NCI-H526 (cell line): ENCODE data around the gene MGST2.
A peak's percentile ranks its signal among the peaks of the same experiment; 100 is the strongest.

Experiments used
- DNase-seq, 2 experiments: peaks; one replicate each; lab custom pipeline; 2025; lab: John Stamatoyannopoulos, UW

MGST2 gene

DNA sequence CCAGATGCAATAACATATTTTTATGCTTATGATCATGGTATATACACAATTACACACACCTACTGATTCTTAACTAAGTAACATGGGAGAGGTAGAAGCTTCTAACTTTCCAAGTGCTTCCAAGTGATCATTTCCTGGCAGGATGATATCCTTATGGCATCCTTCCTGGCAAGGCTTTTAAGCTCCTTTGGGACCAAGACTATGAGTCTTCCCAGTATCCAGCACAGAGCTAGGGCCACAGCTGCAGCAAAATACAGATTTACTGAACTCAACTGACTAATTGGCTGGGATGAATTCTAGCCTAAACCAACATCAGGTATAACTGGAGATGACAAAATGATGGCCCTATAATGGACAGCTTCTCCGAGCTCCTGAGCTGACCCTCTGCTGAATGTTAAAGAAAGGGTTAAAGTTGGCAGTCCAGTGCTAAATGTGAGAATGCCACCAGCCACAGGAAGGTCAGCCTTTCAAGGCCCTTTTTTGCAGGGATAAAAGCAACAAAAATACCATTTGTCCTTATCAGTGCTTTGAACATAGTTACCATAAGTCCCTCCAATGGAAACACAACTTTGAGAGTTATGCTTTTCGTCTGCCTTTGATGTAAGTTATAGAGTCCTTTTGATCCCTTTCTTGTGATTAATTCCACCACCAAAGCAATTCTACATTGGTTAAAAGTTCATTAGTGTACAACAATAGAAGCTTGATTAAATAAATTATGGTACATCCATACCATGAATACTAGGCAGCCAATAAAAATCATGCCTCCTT is 73.4 kb downstream of the MGST2 start:
- no peak for DNase-seq

DNA sequence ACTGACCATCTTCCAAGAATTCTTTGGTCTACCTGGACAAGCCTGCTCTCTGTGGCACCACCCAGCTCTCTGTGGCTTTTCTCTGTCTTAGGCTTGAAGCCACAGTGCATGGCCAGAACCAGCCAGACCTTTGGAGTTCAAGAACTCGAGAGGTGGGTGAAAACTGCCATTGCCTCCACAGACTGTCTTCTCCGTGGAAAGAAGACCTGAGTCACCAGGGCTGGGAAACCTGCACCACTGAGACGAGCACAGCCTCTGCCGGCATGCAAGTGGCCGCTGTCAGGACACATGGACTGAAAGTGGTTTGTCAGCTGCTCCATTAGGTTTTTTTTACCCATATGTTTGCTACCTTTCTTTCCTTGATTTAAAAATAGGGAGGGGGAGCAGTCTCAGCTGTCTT is 74.5 kb downstream of the MGST2 start:
- DNase-seq, result no peak

- DNase-seq, result no peak
These were observed 75.0 kb downstream of the MGST2 start for GRCh38 chr4:139740531-139741041.

DNA sequence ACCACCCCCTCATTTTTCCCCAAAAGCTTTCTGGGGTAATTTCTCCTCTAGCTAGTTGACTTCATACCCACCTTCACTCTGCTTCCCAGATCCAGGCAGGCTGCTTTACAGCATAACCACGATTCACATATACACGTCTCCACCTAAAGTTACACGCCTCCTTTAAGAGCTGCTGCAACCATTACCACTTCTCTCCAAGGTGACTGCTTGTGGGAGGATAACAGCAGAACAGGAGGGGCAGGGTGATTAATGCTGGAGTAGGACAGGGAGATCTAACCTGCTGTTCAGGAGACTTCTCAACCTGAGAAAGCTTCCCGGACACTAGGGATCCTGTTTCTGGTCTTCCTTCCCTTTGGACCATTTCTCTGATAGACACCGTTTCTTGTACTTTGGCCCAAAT is 77.4 kb downstream of the MGST2 start:
- no peak for DNase-seq

DNA sequence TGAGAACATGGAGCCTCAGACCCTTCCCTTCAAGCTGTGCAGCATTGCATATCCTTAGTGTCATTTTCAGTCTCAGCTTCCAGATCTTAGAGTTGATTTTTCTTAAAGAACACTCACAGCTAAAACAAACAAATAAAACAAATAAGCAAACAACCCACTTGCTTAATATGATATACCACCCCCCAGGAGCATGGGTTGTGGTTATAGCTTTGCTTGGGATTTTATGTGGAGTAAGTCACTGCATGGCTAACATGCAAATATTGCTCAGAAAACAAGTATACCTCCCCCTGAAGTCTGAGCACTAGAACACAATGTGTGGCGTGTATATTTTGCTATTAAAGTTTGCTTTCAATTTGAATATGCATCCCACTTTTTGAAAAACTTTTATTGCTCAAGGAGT is 78.6 kb downstream of the MGST2 start:
- DNase-seq, result peak; percentile 24 to 54

DNA sequence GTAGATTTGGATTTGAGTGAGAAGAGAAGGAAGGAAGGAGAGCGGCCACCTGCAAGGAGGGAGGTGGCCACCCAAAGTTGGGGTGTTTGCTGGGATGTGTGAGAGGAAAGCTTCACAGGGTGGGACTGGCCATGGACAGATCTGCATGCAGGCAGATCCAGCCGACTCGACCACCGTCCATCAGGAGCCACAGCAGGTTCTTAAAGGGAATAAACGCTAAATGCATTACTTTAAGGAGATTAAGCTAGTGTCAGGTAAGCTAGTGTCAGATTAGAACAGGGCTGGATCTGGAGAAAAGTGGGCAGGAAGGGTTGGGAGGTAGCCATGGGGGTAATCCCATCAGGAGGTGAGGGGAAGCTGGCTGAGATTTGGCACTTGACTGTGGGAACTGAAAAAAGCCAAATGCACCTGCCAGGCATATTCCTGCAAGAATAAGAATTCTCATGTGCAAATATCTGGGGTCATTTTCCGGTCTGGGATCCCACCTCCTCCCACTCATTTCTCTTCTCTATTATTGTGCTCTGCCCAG is 79.6 kb downstream of the MGST2 start:
- no peak for DNase-seq

DNA sequence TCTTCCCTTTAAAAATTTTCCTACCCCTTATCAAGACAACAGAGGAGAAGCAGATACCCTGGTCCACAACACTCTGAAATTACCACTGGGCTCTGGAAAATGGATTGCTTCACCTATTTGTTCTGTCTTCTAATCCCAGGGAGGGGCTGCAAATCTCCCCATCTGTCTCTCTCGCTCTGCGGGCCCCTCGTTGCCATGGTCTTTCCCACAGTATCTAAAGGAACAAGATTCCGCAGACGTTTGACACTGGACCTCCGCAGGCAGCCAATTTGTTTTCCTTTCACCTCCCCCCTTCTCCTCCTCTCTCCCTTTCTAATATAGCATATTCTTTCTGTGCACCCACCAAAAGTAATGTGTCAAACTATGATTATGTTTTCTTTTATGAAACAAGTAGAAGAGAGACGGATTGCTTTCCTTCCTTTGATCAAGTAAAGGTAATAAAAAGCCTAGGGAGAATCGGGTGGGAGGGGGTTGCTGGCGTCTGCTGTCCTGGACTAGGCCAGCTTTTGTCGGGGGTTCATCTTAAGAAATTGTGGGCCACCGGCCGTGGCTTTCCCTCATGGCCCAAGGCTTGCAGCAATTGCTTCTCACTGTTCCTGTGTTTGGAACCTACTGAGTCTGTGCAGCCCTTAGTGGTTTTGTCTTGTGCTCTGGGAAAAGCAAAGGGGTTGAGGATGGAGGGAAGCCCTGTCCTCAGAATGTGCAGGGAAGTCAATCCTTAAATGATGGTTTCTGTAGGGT is 81.0 kb downstream of the MGST2 start:
- DNase-seq, result no peak

GRCh38 chr4:139749338-139749737 is 83.7 kb downstream of the MGST2 start:
- peak; percentile 42 to 62 for DNase-seq

DNA sequence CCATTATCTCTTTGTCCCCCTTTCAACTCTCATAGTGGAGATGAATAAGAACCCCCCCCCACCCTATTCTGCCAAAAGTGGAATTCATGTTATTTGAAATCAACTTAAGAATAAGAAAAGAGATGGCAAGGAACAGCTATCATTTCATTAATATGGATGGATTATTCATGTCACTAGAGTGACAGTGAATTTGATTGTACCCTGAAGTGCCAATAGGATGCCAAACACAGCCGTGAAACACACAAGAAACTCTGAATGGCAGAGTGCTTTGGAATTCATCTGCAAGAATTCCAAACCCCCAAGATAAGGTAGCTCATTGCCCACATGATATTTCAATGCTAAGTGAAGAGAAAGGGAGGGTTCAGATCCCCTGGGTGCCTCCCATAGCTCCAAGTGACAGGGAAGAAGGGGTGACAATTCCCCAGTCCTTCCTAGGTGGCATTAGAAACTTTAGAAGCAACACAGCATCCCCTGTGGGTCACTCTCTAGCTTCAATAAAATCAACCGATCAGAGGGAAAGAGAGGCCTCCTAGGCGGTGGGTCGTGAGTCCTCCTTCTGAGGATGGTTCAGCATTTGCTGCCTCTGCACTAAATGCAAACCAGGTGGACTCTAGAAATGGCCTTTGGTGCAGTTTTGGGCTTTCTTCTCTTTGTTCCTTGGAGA is 84.3 kb downstream of the MGST2 start:
- no peak for DNase-seq

GRCh38 chr4:139753686-139754085 is 88.1 kb downstream of the MGST2 start:
- DNase-seq, result no peak
